HepG2 (cell line): ENCODE results near the gene LZTS2. TPM values are rescaled to one million over a fixed set of nuclear protein-coding genes. Genes with fewer than 3 reads are reported as not detected.
A peak's percentile ranks its signal among the peaks of the same experiment; 100 is the strongest.

Experiments
- BCL6 ChIP-seq: IDR thresholded peaks from 2 replicates; pipeline ENCODE4 v1.6.1; 2016; ENCODE audit warnings: missing genetic modification reagents, missing compliant biosample characterization
- BRD4 ChIP-seq: sonication (generic); formaldehyde crosslinking; IDR thresholded peaks from 2 replicates; pipeline ENCODE4 v1.4.0; 2020; ENCODE audit warnings: missing genetic modification reagents
- CHCHD3 ChIP-seq: sonication (generic); formaldehyde crosslinking; IDR thresholded peaks from 2 replicates; pipeline ENCODE4 v1.8.0; 2022; ENCODE audit warnings: mild to moderate bottlenecking, missing genetic modification reagents, moderate library complexity
- KLF15 ChIP-seq: sonication (generic); formaldehyde crosslinking; IDR thresholded peaks from 2 replicates; pipeline ENCODE4 v1.8.1; 2023; ENCODE audit warnings: borderline replicate concordance, mild to moderate bottlenecking, inconsistent platforms, missing genetic modification reagents, mixed read lengths
- MEIS2 ChIP-seq: sonication (generic); formaldehyde crosslinking; IDR thresholded peaks from 2 replicates; pipeline ENCODE4 v1.9.0; 2021; ENCODE audit warnings: mild to moderate bottlenecking, missing genetic modification reagents
- MTF2 ChIP-seq: sonication (generic); formaldehyde crosslinking; IDR thresholded peaks from 2 replicates; pipeline ENCODE4 v1.5.0; 2020; ENCODE audit warnings: missing genetic modification reagents, borderline replicate concordance
- NCOR1 ChIP-seq: fragments of 200-600 bp; sonication (generic); IDR thresholded peaks from 2 replicates; pipeline ENCODE4 v1.7.0; 2017; ENCODE audit warnings: antibody characterized with exemption, low read length, borderline replicate concordance
- RARG ChIP-seq: sonication (generic); formaldehyde crosslinking; IDR thresholded peaks from 2 replicates; pipeline ENCODE4 v1.4.0; 2020; ENCODE audit warnings: low read depth, mild to moderate bottlenecking, missing genetic modification reagents
- RBM22 ChIP-seq: fragments of 200-400 bp; formaldehyde crosslinking; optimal IDR thresholded peaks from 2 replicates; pipeline ENCODE3; 2017; ENCODE audit warnings: mild to moderate bottlenecking, low read length, moderate library complexity
- SOX13 ChIP-seq, 3 experiments: fragments of 450-650 bp in 1 of 3; sonication (generic) in 1 of 3; formaldehyde crosslinking in 1 of 3; IDR thresholded peaks in 2 of 3; conservative IDR thresholded peaks in 1 of 3; 2 replicates each; pipeline versions ENCODE4 v1.5.0 to v1.6.1; 2016 to 2020; ENCODE audit warnings: antibody characterized with exemption in 1 of 3, mild to moderate bottlenecking in 1 of 3, missing compliant biosample characterization in 1 of 3, missing genetic modification reagents in 1 of 3, moderate library complexity in 1 of 3
- ZBTB38 ChIP-seq: sonication (generic); formaldehyde crosslinking; IDR thresholded peaks from 2 replicates; pipeline ENCODE4 v1.5.1; 2020; ENCODE audit warnings: mild to moderate bottlenecking, missing genetic modification reagents
- ZC3H4 ChIP-seq: sonication (generic); formaldehyde crosslinking; IDR thresholded peaks from 2 replicates; pipeline ENCODE4 v1.4.0; 2020; ENCODE audit warnings: missing genetic modification reagents, borderline replicate concordance
- ZNF225 ChIP-seq: sonication (generic); formaldehyde crosslinking; IDR thresholded peaks from 2 replicates; pipeline ENCODE4 v1.4.0; 2020; ENCODE audit warnings: mild to moderate bottlenecking, missing genetic modification reagents
- ZNF432 ChIP-seq: sonication (generic); formaldehyde crosslinking; IDR thresholded peaks from 2 replicates; pipeline ENCODE4 v1.5.0; 2020; ENCODE audit warnings: missing genetic modification reagents, mild to moderate bottlenecking, borderline replicate concordance
- ZNF446 ChIP-seq: sonication (generic); formaldehyde crosslinking; IDR thresholded peaks from 2 replicates; pipeline ENCODE4 v1.5.0; 2020; ENCODE audit warnings: mild to moderate bottlenecking, missing genetic modification reagents
- ZNF607 ChIP-seq: sonication (generic); formaldehyde crosslinking; IDR thresholded peaks from 2 replicates; pipeline ENCODE4 v1.5.1; 2020; ENCODE audit warnings: missing genetic modification reagents, mild to moderate bottlenecking, borderline replicate concordance
- polyA plus RNA-seq, 8 experiments: library from polyadenylated mRNA; depleted of rRNA in 3 of 8; stranded (reverse) in 7 of 8; unstranded in 1 of 8; fragments of >200 nt; fragmentation: Illumina TruSeq in 4 of 8; extraction: Trizol in 4 of 8; gene quantifications; 2 replicates each; pipeline versions ENCODE4 v1.2.1 to v1.2.3, GENCODE V29; 2011 to 2016; ENCODE audit warnings: low read depth in 4 of 8, missing spikeins in 1 of 8, mixed read lengths in 1 of 8; ENCODE audit not compliant: insufficient read depth in 1 of 8
- total RNA-seq, 5 experiments: library from RNA; depleted of rRNA; stranded (reverse); fragments of >200 nt; fragmentation: Illumina TruSeq; extraction: Trizol; gene quantifications; 2 replicates each; pipeline ENCODE4 v1.2.3, GENCODE V29; 2016; ENCODE audit warnings: low read depth in 1 of 5
- TF ChIP-seq, protein P1 (sequence below): sonication (generic); formaldehyde crosslinking; IDR thresholded peaks from 2 replicates; pipeline ENCODE4 v1.5.1; 2020; ENCODE audit warnings: mild to moderate bottlenecking, missing genetic modification reagents
- TF ChIP-seq, protein P2 (sequence below): IDR thresholded peaks from 2 replicates; pipeline ENCODE4 v1.6.1; 2016; ENCODE audit warnings: low read depth, missing genetic modification reagents, missing compliant biosample characterization
- TF ChIP-seq, protein P3 (sequence below): IDR thresholded peaks from 2 replicates; pipeline ENCODE4 v1.6.1; 2016; ENCODE audit warnings: low read depth, control low read depth

Gene LZTS2
- total and polyA plus RNA-seq, 2 of the 13 experiments (the other 11 are each of a cell fraction or from before 2014, with no cell fraction given): 43.6 to 65.6 TPM

DNA sequence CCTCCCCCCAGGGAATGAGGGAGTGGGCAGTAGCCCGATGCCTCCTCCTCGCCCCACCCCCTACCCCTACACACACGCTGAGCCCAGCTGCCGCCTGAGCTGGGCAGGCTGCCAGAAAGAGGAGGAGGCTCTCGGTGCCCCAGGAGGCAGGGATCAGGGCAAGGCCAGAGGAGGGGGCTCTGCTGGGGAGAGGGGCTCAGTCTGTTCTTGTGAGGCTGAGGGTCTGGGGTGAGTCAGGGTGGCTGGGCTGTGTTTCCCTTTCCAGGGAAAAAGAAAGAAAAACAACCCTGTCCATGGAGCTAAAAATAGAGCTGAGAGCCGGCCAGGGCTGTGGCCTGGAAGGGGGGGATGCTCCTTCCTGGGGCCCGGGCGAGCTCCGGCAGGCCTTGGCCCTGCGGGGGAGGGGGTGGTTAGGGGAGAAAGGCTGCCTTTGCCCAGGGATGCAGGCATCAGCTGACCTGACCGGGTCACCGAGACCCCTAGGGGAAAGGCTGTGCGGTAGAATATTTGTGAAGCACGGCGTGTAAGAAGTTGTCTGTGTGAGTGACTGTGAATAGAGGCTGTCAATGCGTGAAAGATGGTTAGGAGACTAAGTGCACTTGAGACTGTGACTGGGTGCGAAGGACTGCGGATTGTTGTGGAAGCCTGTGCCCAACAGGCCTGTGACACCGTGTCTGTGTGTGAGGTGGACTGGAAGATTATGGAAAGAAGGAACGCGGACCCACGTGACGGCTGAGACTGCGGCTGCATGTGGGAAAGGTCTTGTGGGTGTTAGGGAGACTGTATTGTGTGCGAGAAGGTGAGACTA lies 1.2 kb upstream of the LZTS2 start (continued):
- TF ChIP-seq RBM22: peak; percentile 12
- TF ChIP-seq RARG (CRISPR knock-in tag): no peak
- no peak for TF ChIP-seq MEIS2 (CRISPR knock-in tag)
- TF ChIP-seq BCL6 (CRISPR knock-in tag): no peak; the same call in 1 of the 2 replicates
- 0 out of 2 replicates have a peak, but pooled peaks have one; percentile 62 for TF ChIP-seq ZC3H4 (CRISPR knock-in tag)
- TF ChIP-seq, protein P1, sequence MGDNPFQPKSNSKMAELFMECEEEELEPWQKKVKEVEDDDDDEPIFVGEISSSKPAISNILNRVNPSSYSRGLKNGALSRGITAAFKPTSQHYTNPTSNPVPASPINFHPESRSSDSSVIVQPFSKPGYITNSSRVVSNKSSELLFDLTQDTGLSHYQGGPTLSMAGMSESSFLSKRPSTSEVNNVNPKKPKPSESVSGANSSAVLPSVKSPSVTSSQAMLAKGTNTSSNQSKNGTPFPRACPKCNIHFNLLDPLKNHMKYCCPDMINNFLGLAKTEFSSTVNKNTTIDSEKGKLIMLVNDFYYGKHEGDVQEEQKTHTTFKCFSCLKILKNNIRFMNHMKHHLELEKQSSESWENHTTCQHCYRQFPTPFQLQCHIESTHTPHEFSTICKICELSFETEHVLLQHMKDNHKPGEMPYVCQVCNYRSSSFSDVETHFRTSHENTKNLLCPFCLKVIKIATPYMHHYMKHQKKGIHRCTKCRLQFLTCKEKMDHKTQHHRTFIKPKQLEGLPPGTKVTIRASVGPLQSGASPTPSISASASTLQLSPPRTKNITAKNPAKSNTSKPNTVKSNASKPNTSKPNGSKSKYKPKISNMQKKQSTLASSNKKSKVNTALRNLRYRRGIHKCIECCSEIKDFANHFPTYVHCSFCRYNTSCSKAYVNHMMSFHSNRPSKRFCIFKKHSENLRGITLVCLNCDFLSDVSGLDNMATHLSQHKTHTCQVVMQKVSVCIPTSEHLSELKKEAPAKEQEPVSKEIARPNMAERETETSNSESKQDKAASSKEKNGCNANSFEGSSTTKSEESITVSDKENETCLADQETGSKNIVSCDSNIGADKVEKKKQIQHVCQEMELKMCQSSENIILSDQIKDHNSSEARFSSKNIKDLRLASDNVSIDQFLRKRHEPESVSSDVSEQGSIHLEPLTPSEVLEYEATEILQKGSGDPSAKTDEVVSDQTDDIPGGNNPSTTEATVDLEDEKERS (CRISPR knock-in tag): peak; percentile 23; the same call in 1 of the 2 replicates
- TF ChIP-seq, protein P2, sequence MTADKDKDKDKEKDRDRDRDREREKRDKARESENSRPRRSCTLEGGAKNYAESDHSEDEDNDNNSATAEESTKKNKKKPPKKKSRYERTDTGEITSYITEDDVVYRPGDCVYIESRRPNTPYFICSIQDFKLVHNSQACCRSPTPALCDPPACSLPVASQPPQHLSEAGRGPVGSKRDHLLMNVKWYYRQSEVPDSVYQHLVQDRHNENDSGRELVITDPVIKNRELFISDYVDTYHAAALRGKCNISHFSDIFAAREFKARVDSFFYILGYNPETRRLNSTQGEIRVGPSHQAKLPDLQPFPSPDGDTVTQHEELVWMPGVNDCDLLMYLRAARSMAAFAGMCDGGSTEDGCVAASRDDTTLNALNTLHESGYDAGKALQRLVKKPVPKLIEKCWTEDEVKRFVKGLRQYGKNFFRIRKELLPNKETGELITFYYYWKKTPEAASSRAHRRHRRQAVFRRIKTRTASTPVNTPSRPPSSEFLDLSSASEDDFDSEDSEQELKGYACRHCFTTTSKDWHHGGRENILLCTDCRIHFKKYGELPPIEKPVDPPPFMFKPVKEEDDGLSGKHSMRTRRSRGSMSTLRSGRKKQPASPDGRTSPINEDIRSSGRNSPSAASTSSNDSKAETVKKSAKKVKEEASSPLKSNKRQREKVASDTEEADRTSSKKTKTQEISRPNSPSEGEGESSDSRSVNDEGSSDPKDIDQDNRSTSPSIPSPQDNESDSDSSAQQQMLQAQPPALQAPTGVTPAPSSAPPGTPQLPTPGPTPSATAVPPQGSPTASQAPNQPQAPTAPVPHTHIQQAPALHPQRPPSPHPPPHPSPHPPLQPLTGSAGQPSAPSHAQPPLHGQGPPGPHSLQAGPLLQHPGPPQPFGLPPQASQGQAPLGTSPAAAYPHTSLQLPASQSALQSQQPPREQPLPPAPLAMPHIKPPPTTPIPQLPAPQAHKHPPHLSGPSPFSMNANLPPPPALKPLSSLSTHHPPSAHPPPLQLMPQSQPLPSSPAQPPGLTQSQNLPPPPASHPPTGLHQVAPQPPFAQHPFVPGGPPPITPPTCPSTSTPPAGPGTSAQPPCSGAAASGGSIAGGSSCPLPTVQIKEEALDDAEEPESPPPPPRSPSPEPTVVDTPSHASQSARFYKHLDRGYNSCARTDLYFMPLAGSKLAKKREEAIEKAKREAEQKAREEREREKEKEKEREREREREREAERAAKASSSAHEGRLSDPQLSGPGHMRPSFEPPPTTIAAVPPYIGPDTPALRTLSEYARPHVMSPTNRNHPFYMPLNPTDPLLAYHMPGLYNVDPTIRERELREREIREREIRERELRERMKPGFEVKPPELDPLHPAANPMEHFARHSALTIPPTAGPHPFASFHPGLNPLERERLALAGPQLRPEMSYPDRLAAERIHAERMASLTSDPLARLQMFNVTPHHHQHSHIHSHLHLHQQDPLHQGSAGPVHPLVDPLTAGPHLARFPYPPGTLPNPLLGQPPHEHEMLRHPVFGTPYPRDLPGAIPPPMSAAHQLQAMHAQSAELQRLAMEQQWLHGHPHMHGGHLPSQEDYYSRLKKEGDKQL (CRISPR knock-in tag): no peak
- TF ChIP-seq, protein P3, sequence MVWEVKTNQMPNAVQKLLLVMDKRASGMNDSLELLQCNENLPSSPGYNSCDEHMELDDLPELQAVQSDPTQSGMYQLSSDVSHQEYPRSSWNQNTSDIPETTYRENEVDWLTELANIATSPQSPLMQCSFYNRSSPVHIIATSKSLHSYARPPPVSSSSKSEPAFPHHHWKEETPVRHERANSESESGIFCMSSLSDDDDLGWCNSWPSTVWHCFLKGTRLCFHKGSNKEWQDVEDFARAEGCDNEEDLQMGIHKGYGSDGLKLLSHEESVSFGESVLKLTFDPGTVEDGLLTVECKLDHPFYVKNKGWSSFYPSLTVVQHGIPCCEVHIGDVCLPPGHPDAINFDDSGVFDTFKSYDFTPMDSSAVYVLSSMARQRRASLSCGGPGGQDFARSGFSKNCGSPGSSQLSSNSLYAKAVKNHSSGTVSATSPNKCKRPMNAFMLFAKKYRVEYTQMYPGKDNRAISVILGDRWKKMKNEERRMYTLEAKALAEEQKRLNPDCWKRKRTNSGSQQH (CRISPR knock-in tag): no peak
- no peak for TF ChIP-seq SOX13 (IDR thresholded peaks at IDR 0.05)
- no peak for TF ChIP-seq SOX13 (CRISPR knock-in tag; conservative IDR thresholded peaks at IDR 0.05 in 1 of 2, IDR thresholded peaks at IDR 0.05 in 1 of 2)
- TF ChIP-seq ZNF225: no peak
- no peak for TF ChIP-seq MTF2 (CRISPR knock-in tag)
- TF ChIP-seq BRD4: no peak; the same call in 1 of the 2 replicates
- no peak for TF ChIP-seq CHCHD3 (CRISPR knock-in tag)
- no peak for TF ChIP-seq ZNF446
- TF ChIP-seq ZBTB38 (CRISPR knock-in tag): no peak
- no peak; the same call in 1 of the 2 replicates for TF ChIP-seq ZNF607 (CRISPR knock-in tag)
- no peak for TF ChIP-seq KLF15 (CRISPR knock-in tag)
- no peak for TF ChIP-seq ZNF432 (CRISPR knock-in tag)
- TF ChIP-seq NCOR1: no peak
